ENCODE data around the gene RAB7A.
"Not testable (repeated sequence)": the region's sequence is repeated elsewhere in the genome, so short reads cannot be mapped to it uniquely, and the experiment has no call there.

DNA sequence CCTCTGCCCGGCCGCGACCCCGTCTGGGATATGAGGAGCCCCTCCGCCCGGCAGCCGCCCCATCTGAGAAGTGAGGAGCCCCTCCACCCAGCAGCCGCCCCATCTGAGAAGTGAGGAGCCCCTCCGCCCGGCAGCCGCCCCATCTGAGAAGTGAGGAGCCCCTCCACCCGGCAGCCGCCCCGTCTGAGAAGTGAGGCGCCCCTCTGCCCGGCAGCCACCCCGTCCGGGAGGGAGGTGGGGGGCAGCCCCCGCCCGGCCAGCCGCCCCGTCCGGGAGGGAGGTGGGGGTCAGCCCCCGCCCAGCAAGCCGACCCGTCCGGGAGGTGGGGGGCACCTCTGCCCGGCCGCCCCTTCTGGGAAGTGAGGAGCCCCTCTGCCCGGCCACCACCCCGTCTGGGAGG is 47.2 kb downstream of the RAB7A start:
- TF ChIP-seq, protein P1, sequence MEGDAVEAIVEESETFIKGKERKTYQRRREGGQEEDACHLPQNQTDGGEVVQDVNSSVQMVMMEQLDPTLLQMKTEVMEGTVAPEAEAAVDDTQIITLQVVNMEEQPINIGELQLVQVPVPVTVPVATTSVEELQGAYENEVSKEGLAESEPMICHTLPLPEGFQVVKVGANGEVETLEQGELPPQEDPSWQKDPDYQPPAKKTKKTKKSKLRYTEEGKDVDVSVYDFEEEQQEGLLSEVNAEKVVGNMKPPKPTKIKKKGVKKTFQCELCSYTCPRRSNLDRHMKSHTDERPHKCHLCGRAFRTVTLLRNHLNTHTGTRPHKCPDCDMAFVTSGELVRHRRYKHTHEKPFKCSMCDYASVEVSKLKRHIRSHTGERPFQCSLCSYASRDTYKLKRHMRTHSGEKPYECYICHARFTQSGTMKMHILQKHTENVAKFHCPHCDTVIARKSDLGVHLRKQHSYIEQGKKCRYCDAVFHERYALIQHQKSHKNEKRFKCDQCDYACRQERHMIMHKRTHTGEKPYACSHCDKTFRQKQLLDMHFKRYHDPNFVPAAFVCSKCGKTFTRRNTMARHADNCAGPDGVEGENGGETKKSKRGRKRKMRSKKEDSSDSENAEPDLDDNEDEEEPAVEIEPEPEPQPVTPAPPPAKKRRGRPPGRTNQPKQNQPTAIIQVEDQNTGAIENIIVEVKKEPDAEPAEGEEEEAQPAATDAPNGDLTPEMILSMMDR (IDR thresholded peaks at IDR 0.05): not testable (repeated sequence)
- TF ChIP-seq EZH2, EZH2phosphoT487 (IDR thresholded peaks at IDR 0.05): not testable (repeated sequence)
